ENCODE data around the gene NXPE2.

Gene NXPE2

DNA sequence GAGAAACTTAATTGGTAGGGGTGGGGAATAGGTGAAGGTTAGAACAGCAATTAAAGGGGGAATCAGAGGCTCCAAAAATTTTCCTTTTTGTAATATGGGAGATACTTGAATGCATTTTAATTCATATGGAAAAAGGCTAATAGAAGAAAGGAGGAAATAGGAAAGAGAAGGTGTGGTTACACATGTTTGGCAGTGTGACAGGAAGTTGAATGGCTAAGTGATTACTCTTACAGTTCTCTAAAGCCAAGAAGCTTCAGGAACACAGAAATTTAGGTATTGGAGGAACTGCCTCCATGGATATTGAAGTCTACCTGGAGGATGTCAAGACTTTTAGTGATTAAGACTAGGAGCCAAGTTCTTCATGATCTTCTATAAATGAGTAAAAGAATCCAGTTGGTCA, 6.3 kb downstream of the NXPE2 start:
- no peaks in the 10 kb centered on the region for H3K36me3 ChIP-seq (ENCODE audit: insufficient read depth, low read length)
- no peak overlapping the region for H3K9ac ChIP-seq (ENCODE audit: low read length)
- H3K27ac ChIP-seq (ENCODE audit: low read depth, low read length) = no peak overlapping the region
- no peaks in the 10 kb centered on the region for H3K9me3 ChIP-seq (ENCODE audit: low read length)
- no peak overlapping the region for H3K4me3 ChIP-seq (ENCODE audit: low read depth in 1 of 2, low read length in 2 of 2)
- H3K27me3 ChIP-seq (ENCODE audit: control insufficient read depth in 1 of 2, insufficient read depth in 2 of 2, low read length in 2 of 2) = no peaks in the 10 kb centered on the region
- H3K4me1 ChIP-seq (ENCODE audit: insufficient read depth, low read length) = no peaks in the 10 kb centered on the region

DNA sequence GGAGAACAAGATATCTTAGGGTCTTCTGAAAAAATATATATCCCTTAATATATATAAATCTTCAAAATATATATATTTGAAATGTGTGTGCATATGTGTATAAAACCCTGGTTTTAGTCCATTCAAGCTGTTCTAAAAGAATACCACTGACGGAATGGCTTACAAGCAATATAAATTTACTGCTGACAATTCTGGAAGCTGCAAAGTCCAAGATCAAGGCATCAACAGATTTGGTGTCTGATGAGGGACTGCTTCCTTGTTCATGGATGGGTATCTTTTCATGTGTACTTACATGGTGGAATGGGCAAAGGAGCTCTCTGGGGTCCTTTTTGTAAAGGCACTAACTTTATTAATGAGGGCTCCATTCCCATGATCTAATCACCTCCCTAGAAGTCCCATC, 6.8 kb downstream of the NXPE2 start:
- no peaks in the 10 kb centered on the region for H3K9me3 ChIP-seq (ENCODE audit: low read length)
- H3K9ac ChIP-seq (ENCODE audit: low read length) = no peak overlapping the region
- no peak overlapping the region for H3K27ac ChIP-seq (ENCODE audit: low read depth, low read length)
- H3K4me1 ChIP-seq (ENCODE audit: insufficient read depth, low read length) = no peaks in the 10 kb centered on the region
- H3K27me3 ChIP-seq (ENCODE audit: control insufficient read depth in 1 of 2, insufficient read depth in 2 of 2, low read length in 2 of 2) = no peaks in the 10 kb centered on the region
- H3K36me3 ChIP-seq (ENCODE audit: insufficient read depth, low read length) = no peaks in the 10 kb centered on the region
- H3K4me3 ChIP-seq (ENCODE audit: low read depth in 1 of 2, low read length in 2 of 2) = no peak overlapping the region

DNA sequence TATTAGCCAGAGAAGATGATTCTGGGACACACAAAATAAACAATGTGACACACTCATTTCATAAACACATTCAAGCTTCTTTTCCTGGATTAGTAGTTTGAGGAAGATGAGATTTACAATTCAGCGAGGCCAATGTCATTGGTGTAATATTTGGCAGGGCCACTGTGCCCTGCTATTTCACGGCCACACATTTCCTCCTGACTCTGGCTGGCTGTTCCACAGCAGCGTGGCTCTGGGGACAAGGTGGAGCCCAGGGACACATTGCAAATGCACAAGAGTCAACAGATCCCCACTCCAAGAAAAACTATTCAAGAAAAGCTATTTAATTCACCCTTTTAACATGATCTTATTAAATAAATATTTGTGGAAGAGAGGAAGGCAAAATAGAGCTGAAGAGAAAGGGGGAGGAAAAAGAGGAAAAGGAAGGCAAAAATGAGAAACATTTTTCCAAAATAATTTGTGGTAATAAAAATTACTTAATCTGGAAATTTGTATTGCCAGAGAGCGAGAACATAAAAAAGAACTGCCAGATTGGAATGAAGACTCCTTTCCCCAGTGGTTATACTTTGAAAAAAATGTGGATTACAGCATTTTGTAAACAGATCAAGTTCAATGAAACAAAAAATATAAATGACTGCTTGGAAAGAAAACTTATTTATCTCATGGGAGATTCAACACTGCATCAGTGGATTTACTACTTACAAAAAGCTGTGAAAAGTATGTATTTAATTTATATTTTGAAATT, 27.1 kb downstream of the NXPE2 start:
- Histone ChIP-seq H3K9ac (ENCODE audit: low read length) (no peak overlapping the region), H3K27ac (ENCODE audit: low read depth, low read length) (no peak overlapping the region), H3K36me3 (ENCODE audit: insufficient read depth, low read length) (no peaks in the 10 kb centered on the region), H3K27me3 (ENCODE audit: control insufficient read depth in 1 of 2, insufficient read depth in 2 of 2, low read length in 2 of 2) (no peaks in the 10 kb centered on the region), H3K9me3 (ENCODE audit: low read length) (peaks cover under 1% of the 10 kb centered on the region), H3K4me3 (ENCODE audit: low read depth in 1 of 2, low read length in 2 of 2) (no peak overlapping the region), H3K4me1 (ENCODE audit: insufficient read depth, low read length) (no peaks in the 10 kb centered on the region)

DNA sequence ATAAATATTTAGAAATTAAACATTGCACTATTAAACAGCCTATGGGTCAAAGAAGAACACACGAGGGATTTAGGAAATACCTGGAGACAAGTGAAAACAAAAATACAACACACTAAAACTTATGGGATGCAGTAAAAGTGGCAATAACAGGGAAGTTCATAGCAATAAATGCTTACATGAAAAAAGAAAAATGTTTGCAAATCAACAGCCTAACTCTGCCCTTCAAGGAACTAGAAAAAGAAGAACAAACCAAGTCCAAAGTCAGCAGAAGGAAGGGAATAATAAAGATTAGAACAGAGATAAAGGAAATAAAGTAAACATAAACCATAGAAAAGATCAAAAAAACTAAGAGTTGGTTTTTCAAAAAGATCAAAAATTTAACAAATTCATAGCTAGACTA, 31.6 kb downstream of the NXPE2 start:
- no peaks in the 10 kb centered on the region for H3K36me3 ChIP-seq (ENCODE audit: insufficient read depth, low read length)
- peaks cover 5% of the 10 kb centered on the region for H3K9me3 ChIP-seq (ENCODE audit: low read length)
- H3K9ac ChIP-seq (ENCODE audit: low read length) = no peak overlapping the region
- no peak overlapping the region for H3K4me3 ChIP-seq (ENCODE audit: low read depth in 1 of 2, low read length in 2 of 2)
- no peaks in the 10 kb centered on the region for H3K4me1 ChIP-seq (ENCODE audit: insufficient read depth, low read length)
- H3K27ac ChIP-seq (ENCODE audit: low read depth, low read length) = no peak overlapping the region
- no peaks in the 10 kb centered on the region for H3K27me3 ChIP-seq (ENCODE audit: control insufficient read depth in 1 of 2, insufficient read depth in 2 of 2, low read length in 2 of 2)

DNA sequence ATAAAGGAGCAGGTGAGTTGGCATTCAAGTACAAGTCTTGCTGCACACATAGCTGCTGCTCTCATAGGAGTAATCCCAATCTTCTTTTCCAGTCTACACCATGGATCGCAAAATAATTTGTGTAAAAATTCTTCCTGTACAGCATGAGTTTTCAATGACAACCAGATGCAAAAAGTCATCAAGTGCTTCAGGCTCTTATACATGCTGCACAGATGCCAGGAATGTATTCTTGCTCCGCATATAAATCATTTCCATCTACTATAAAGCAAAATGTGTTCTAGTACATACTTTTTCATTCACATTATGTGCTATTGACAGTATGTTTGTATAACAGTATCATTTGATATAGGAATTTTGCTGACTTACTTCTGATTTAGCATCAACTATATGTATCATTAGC, 35.4 kb downstream of the NXPE2 start:
- H3K27ac ChIP-seq (ENCODE audit: low read depth, low read length) = no peak overlapping the region
- no peak overlapping the region for H3K9ac ChIP-seq (ENCODE audit: low read length)
- H3K4me1 ChIP-seq (ENCODE audit: insufficient read depth, low read length) = no peaks in the 10 kb centered on the region
- no peak overlapping the region for H3K4me3 ChIP-seq (ENCODE audit: low read depth in 1 of 2, low read length in 2 of 2)
- no peaks in the 10 kb centered on the region for H3K27me3 ChIP-seq (ENCODE audit: control insufficient read depth in 1 of 2, insufficient read depth in 2 of 2, low read length in 2 of 2)
- peaks cover 5% of the 10 kb centered on the region for H3K9me3 ChIP-seq (ENCODE audit: low read length)
- H3K36me3 ChIP-seq (ENCODE audit: insufficient read depth, low read length) = no peaks in the 10 kb centered on the region

DNA sequence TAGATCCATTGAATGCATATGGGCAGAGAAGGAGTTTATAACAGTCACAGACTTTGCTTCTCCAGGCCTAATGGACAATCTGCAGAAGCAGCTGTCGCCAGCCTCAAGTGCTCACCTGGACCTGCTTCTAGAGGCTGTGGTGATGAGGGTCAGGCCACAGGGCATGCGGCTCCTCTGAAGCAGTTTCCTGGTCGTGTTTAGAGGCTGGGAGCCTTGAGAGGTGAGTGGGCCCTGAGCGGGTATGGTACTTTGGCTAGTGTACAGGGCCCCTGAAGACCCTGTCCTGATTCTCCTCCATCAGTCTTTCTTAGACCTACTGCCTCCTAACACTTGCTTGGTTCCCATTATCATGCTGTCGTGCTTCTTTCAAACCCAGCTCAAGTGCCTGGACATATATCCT, 41.2 kb downstream of the NXPE2 start:
- H3K36me3 ChIP-seq (ENCODE audit: insufficient read depth, low read length) = no peaks in the 10 kb centered on the region
- H3K9ac ChIP-seq (ENCODE audit: low read length) = no peak overlapping the region
- no peaks in the 10 kb centered on the region for H3K27me3 ChIP-seq (ENCODE audit: control insufficient read depth in 1 of 2, insufficient read depth in 2 of 2, low read length in 2 of 2)
- H3K4me1 ChIP-seq (ENCODE audit: insufficient read depth, low read length) = no peaks in the 10 kb centered on the region
- no peak overlapping the region for H3K27ac ChIP-seq (ENCODE audit: low read depth, low read length)
- H3K9me3 ChIP-seq (ENCODE audit: low read length) = no peaks in the 10 kb centered on the region
- H3K4me3 ChIP-seq (ENCODE audit: low read depth in 1 of 2, low read length in 2 of 2) = no peak overlapping the region

DNA sequence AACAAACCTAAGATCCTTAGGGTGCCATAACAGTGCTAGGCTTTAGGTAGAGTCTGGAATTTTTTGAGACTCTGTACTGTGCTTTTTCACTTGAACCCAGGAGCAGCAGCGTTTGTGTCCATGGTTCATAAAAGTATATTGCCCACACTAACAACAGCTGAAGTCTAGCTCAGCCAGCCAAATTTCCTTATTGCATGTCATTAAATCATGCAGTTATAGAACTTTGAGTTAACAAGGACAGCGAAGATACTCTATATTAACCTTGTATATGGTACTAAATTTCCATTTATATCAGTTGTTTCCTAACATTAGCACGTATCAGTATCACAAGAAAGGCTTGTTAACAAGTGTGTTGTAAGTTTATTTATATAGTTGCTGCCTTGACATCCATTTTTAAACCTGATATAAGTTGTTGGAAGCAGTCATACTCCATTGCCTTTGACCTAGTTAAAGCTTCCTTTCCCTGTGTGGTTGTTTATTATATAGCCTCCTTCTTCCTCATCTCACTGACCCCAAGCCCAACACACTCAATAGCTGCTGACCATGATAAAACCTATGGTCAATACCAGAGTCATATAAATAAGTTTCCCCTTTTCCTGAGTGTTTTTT, 46.7 kb downstream of the NXPE2 start:
- Histone ChIP-seq H3K4me3 (ENCODE audit: low read depth in 1 of 2, low read length in 2 of 2) (no peak overlapping the region), H3K36me3 (ENCODE audit: insufficient read depth, low read length) (no peaks in the 10 kb centered on the region), H3K9me3 (ENCODE audit: low read length) (no peaks in the 10 kb centered on the region), H3K9ac (ENCODE audit: low read length) (no peak overlapping the region), H3K4me1 (ENCODE audit: insufficient read depth, low read length) (no peaks in the 10 kb centered on the region), H3K27me3 (ENCODE audit: control insufficient read depth in 1 of 2, insufficient read depth in 2 of 2, low read length in 2 of 2) (no peaks in the 10 kb centered on the region), H3K27ac (ENCODE audit: low read depth, low read length) (no peak overlapping the region)

DNA sequence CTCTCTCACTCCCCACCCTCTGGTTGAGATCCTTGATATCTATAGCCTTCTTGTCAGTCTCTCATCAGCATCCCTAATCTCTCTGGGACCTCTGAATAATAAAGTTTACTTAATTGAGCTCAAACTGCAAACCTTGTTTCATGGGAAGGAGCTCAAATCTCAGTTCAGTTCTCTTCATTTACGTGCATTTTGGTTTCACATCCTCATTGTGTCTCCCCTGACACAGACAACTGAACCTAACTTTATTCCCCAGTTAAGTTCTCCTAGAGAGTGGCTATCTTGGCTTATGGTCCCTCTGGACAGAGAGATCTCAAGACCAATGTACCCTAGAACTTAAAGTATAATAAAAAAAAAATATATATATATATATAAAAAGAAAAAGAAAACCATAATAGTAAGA, 47.3 kb downstream of the NXPE2 start:
- no peaks in the 10 kb centered on the region for H3K4me1 ChIP-seq (ENCODE audit: insufficient read depth, low read length)
- no peaks in the 10 kb centered on the region for H3K9me3 ChIP-seq (ENCODE audit: low read length)
- no peak overlapping the region for H3K27ac ChIP-seq (ENCODE audit: low read depth, low read length)
- no peaks in the 10 kb centered on the region for H3K36me3 ChIP-seq (ENCODE audit: insufficient read depth, low read length)
- H3K9ac ChIP-seq (ENCODE audit: low read length) = no peak overlapping the region
- no peak overlapping the region for H3K4me3 ChIP-seq (ENCODE audit: low read depth in 1 of 2, low read length in 2 of 2)
- H3K27me3 ChIP-seq (ENCODE audit: control insufficient read depth in 1 of 2, insufficient read depth in 2 of 2, low read length in 2 of 2) = no peaks in the 10 kb centered on the region

DNA sequence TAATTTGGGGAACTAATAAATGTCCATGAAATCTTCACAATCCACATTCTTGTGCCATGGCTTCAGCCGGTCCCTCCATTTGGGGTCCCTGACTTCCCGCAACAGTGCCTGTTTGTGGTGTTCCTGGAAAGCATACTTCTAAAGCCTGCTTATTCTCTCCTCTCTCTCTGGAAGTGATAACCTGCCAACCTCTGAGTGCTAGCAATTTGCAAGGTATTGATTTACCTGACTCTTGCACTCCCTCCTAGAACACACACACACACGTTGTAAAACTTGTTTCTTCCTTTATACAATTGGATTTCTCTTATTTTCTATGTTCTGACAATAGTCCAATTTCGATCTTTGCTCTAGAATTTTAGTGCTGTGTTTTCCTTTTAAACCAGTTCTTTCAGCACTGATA, 58.5 kb downstream of the NXPE2 start:
- Histone ChIP-seq H3K4me1 (ENCODE audit: insufficient read depth, low read length) (no peaks in the 10 kb centered on the region), H3K9me3 (ENCODE audit: low read length) (no peaks in the 10 kb centered on the region), H3K9ac (ENCODE audit: low read length) (no peak overlapping the region), H3K27ac (ENCODE audit: low read depth, low read length) (no peak overlapping the region), H3K36me3 (ENCODE audit: insufficient read depth, low read length) (no peaks in the 10 kb centered on the region), H3K27me3 (ENCODE audit: control insufficient read depth in 1 of 2, insufficient read depth in 2 of 2, low read length in 2 of 2) (no peaks in the 10 kb centered on the region), H3K4me3 (ENCODE audit: low read depth in 1 of 2, low read length in 2 of 2) (no peak overlapping the region)

DNA sequence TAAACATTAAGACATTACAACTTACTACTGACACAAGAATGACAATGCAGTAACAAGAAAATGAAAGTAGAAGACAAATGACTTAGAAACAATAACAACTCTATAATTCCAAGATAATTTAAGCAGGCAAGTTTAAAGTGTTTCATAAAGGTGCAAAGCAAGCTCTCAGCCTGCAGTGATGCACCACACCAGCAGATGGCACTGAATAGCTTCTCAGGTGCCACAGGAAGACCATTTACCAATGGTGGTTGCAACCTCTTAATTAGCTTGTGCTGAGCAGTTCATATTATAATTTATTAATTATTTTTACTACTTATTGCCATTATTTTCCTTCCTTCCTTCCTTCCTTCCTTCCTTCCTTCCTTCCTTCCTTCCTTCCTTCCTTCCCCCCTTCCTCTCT, 60.6 kb downstream of the NXPE2 start:
- H3K4me3 ChIP-seq (ENCODE audit: low read depth in 1 of 2, low read length in 2 of 2) = no peak overlapping the region
- no peaks in the 10 kb centered on the region for H3K27me3 ChIP-seq (ENCODE audit: control insufficient read depth in 1 of 2, insufficient read depth in 2 of 2, low read length in 2 of 2)
- no peaks in the 10 kb centered on the region for H3K9me3 ChIP-seq (ENCODE audit: low read length)
- H3K27ac ChIP-seq (ENCODE audit: low read depth, low read length) = no peak overlapping the region
- no peak overlapping the region for H3K9ac ChIP-seq (ENCODE audit: low read length)
- H3K36me3 ChIP-seq (ENCODE audit: insufficient read depth, low read length) = no peaks in the 10 kb centered on the region
- no peaks in the 10 kb centered on the region for H3K4me1 ChIP-seq (ENCODE audit: insufficient read depth, low read length)

DNA sequence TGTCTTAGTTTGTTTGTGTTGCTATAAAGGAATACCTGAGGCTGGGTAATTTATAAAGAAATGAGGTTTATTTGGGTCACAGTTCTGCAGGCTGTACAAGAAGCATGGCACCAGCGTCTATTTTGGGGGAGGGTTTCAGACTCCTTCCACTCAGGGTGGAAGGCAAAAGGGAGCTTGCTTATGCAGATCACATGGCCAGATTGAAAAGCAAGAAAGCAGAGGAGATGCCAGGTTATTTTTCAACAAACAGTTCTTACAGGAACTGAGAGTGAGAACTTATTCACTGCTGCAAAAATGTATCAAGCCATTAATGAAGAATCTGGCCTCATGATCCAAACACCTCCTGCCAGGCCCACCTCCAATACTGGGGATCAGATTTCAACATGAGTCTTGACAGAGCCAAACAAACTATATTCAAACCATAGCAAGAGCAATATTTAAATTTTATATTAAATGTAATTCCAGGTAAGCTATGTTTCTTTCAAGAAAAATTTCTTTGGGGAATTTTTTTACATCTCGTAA, 66.9 kb downstream of the NXPE2 start:
- H3K36me3 ChIP-seq (ENCODE audit: insufficient read depth, low read length) = no peaks in the 10 kb centered on the region
- H3K4me1 ChIP-seq (ENCODE audit: insufficient read depth, low read length) = no peaks in the 10 kb centered on the region
- no peak overlapping the region for H3K9ac ChIP-seq (ENCODE audit: low read length)
- H3K4me3 ChIP-seq (ENCODE audit: low read depth in 1 of 2, low read length in 2 of 2) = no peak overlapping the region
- H3K9me3 ChIP-seq (ENCODE audit: low read length) = no peaks in the 10 kb centered on the region
- no peaks in the 10 kb centered on the region for H3K27me3 ChIP-seq (ENCODE audit: control insufficient read depth in 1 of 2, insufficient read depth in 2 of 2, low read length in 2 of 2)
- no peak overlapping the region for H3K27ac ChIP-seq (ENCODE audit: low read depth, low read length)

DNA sequence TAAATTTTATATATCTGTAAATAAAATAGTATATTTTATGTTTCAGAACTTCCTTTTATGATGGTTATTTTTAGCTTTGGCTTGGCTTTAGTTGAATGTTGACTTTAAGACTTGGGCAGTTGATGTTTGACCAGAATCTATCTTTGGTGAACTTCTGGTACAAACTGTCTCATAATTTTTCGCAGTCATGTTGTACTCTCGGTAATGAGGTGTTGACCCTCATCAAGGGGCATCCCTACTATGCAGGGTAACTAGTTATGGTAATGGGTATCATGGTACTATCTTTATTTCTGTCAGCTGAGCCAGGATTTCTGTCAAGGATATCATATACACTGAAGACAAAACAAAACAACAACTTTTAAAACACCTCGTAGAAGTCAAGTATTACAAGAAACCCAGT, 67.7 kb downstream of the NXPE2 start:
- Histone ChIP-seq H3K9me3 (ENCODE audit: low read length) (no peaks in the 10 kb centered on the region), H3K4me1 (ENCODE audit: insufficient read depth, low read length) (no peaks in the 10 kb centered on the region), H3K27me3 (ENCODE audit: control insufficient read depth in 1 of 2, insufficient read depth in 2 of 2, low read length in 2 of 2) (no peaks in the 10 kb centered on the region), H3K27ac (ENCODE audit: low read depth, low read length) (no peak overlapping the region), H3K9ac (ENCODE audit: low read length) (no peak overlapping the region), H3K36me3 (ENCODE audit: insufficient read depth, low read length) (no peaks in the 10 kb centered on the region), H3K4me3 (ENCODE audit: low read depth in 1 of 2, low read length in 2 of 2) (no peak overlapping the region)
